Measurements from ENCODE around the gene MYOM1. TPM values are rescaled to one million over a fixed set of nuclear protein-coding genes. Genes with fewer than 3 reads are reported as not detected.

The MYOM1 gene
- total RNA-seq, 1 experiment from 2014 or later: 0.92 TPM

GRCh38 chr18:3062798-3063680 lies 156.7 kb downstream of the MYOM1 start:
- TF ChIP-seq, protein P1, sequence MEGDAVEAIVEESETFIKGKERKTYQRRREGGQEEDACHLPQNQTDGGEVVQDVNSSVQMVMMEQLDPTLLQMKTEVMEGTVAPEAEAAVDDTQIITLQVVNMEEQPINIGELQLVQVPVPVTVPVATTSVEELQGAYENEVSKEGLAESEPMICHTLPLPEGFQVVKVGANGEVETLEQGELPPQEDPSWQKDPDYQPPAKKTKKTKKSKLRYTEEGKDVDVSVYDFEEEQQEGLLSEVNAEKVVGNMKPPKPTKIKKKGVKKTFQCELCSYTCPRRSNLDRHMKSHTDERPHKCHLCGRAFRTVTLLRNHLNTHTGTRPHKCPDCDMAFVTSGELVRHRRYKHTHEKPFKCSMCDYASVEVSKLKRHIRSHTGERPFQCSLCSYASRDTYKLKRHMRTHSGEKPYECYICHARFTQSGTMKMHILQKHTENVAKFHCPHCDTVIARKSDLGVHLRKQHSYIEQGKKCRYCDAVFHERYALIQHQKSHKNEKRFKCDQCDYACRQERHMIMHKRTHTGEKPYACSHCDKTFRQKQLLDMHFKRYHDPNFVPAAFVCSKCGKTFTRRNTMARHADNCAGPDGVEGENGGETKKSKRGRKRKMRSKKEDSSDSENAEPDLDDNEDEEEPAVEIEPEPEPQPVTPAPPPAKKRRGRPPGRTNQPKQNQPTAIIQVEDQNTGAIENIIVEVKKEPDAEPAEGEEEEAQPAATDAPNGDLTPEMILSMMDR (IDR thresholded peaks at IDR 0.05): peak; percentile 92
- TF ChIP-seq TCF7L2 (IDR thresholded peaks at IDR 0.05; ENCODE audit: low read depth, low read length) (no peak), SIN3A (IDR thresholded peaks at IDR 0.05; ENCODE audit: borderline replicate concordance, insufficient read depth, low read depth, low read length) (no peak), REST (IDR thresholded peaks at IDR 0.05; ENCODE audit: insufficient read depth in 1 of 2, low read depth in 2 of 2, low read length in 1 of 2) (no peak), POLR2AphosphoS5 (IDR thresholded peaks at IDR 0.05; ENCODE audit: low read depth, low read length) (no peak)
- DNase-seq (ENCODE audit: low read depth, low spot score): peak; percentile 8
- ATAC-seq: peak; percentile 82
- Histone ChIP-seq H3K4me1 (ENCODE audit: control insufficient read depth, insufficient read depth, low read length) (peaks cover 37% of the 10 kb centered on the region), H3K27ac (ENCODE audit: low read length) (peak overlapping the region; percentile 67), H3K4me3 (ENCODE audit: low read depth in 2 of 2, low read length in 2 of 2) (0 out of 4 replicates have a peak overlapping the region, but pooled peaks of 1 of the 2 experiments have one; percentile 15), H3K9me3 (ENCODE audit: control insufficient read depth, insufficient read depth, low read depth, low read length) (no peaks in the 10 kb centered on the region), H3K36me3 (ENCODE audit: control insufficient read depth, insufficient read depth, low read length) (no peaks in the 10 kb centered on the region), H3K27me3 (ENCODE audit: control insufficient read depth, insufficient read depth, low read length) (no peaks in the 10 kb centered on the region)
- ChIA-PET CTCF (interaction anchor here (0.5 to 1.8 kb wide), 9 partner anchors 11 to 182 kb away, joined by 3 to 6 read pairs (median 5); no protein-coding TSS in a partner anchor), POLR2A (no interaction called here)
- intact Hi-C loops (cut with micrococcal nuclease; ENCODE audit: unreplicated experiment): loop anchor here (2.0 kb wide), 1 partner anchor 130 kb away; no protein-coding TSS in a partner anchor
- BruUV-seq (replicated peaks): no TSS peak
- in situ Hi-C loops (cut with HindIII; ENCODE audit: low pct_unique_long_range_greater_than_20kb, low sequenced_read_pairs): no loop called here

- Histone ChIP-seq H3K36me3 (ENCODE audit: control insufficient read depth, insufficient read depth, low read length) (no peaks in the 10 kb centered on the region), H3K4me3 (ENCODE audit: low read depth in 2 of 2, low read length in 2 of 2) (no peak overlapping the region), H3K9me3 (ENCODE audit: control insufficient read depth, insufficient read depth, low read depth, low read length) (no peaks in the 10 kb centered on the region), H3K27me3 (ENCODE audit: control insufficient read depth, insufficient read depth, low read length) (no peaks in the 10 kb centered on the region), H3K4me1 (ENCODE audit: control insufficient read depth, insufficient read depth, low read length) (peaks cover 38% of the 10 kb centered on the region), H3K27ac (ENCODE audit: low read length) (peak overlapping the region; percentile 65)
- no peak for ATAC-seq
- no TSS peak for BruUV-seq (replicated peaks)
- intact Hi-C loops (cut with micrococcal nuclease; ENCODE audit: unreplicated experiment): loop anchor here (2.0 kb wide), 1 partner anchor 129 kb away; no protein-coding TSS in a partner anchor
- ChIA-PET POLR2A (interaction anchor here (0.6 kb wide), 1 partner anchor 102 kb away, joined by 7 read pairs; no protein-coding TSS in a partner anchor), CTCF (interaction anchor here (1.4 to 1.8 kb wide), 2 partner anchors 12 to 184 kb away, joined by 3 to 6 read pairs; no protein-coding TSS in a partner anchor)
- DNase-seq (ENCODE audit: low read depth, low spot score): no peak
- in situ Hi-C loops (cut with HindIII; ENCODE audit: low pct_unique_long_range_greater_than_20kb, low sequenced_read_pairs): no loop called here
- TF ChIP-seq POLR2AphosphoS5 (IDR thresholded peaks at IDR 0.05; ENCODE audit: low read depth, low read length): no peak
- no peak for TF ChIP-seq REST (IDR thresholded peaks at IDR 0.05; ENCODE audit: insufficient read depth in 1 of 2, low read depth in 2 of 2, low read length in 1 of 2)
- TF ChIP-seq, protein P1 (IDR thresholded peaks at IDR 0.05): no peak
- TF ChIP-seq SIN3A (IDR thresholded peaks at IDR 0.05; ENCODE audit: borderline replicate concordance, insufficient read depth, low read depth, low read length): no peak
- no peak for TF ChIP-seq TCF7L2 (IDR thresholded peaks at IDR 0.05; ENCODE audit: low read depth, low read length)
Observed at GRCh38 chr18:3061581-3062312, 158.0 kb downstream of the MYOM1 start.
